NOMO-1 (cell line): ENCODE results near the gene PRMT9.

ENCODE experiments used
- DNase-seq, 2 experiments: peaks; one replicate each; lab custom pipeline; 2025; ENCODE audit not compliant: unreplicated experiment in 2 of 2; lab: John Stamatoyannopoulos, UW

PRMT9 gene

DNA sequence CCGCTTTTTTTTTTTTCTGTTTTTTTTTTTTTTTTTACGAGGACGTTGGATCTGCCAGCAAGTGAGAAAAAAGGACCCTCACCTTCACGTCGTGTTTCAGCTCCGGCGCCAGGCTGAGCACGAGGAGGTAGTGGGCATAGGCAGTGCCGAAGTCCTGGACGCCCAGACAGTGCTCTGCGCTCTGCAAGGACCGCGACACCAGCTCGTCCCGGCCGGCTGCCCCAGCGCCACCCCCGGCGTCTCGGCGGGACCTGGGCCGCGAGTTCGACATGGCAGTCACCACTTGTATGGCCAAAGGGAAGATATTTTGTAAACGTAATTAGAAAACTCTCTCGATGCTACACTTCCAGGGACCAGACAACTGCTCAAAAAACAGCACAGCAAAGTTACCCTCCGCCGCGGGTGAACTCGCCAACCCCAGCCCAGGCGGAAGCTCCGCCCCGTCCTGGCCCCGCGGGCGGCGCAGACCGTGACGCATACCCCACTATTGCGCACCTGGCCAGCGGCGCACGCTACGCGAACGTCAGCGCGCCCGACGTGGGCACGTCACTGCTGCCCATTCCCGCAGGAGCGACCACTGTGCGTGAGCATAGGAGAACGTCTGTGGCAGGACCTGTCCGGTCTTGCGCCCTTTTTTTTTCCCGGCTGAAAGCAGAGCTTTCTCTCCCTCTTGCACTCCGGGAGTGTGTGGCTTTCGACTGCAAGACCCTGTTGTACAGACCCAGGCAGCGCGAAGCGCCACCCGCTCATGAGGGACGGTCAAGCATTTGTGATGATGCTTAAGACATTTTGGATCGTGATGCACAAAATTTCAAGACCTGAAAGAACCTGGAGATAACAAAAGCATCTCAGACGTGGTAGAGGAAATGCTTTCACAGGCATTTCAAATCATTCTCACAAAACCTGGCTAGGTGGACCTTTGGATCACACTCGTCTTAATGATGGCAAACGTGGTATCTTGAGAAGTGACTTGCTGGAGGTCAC lies at the start of gene PRMT9:
PRMT9 (minus strand) TSS at position 447 of the 984 bp plus-strand sequence; CDS start at position 271, 176 bp downstream.
- peak; percentile 81 to 89 for DNase-seq

DNA sequence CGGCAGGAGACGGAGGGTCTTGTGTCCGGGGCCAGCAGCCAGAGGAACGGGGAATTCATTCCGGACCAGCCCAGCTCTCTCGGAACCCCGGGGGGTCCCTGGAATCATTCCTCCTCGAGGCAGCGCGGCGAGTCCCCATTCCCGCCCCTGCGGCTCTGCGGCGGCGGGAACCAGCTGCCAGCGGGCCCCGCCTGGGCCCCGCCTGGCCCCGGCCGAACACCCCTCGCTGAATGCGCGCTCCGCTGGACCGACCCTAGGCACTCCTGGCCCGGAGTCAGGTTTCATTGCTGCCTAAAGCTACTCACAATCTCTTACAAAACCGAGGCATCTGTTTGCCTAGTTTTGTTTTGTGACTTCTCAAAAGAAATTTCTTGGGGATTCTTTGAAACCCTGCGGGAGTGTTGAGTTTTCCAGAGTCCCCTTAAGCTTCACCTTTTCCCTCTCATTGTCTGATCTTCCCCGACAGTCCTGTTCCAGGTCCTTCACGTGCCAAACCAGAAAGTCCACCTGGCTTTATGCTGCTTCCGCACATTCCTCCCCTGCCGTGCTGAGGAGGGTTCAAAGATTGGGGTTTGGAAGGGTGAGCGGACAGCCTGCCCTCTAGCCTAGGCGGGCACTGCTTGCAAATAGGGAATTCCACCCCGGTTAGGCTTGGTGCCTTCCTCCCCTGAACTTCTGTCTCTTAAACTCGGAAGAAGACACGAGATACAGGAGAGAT lies 48.7 kb upstream of the PRMT9 start:
- no peak for DNase-seq

DNA sequence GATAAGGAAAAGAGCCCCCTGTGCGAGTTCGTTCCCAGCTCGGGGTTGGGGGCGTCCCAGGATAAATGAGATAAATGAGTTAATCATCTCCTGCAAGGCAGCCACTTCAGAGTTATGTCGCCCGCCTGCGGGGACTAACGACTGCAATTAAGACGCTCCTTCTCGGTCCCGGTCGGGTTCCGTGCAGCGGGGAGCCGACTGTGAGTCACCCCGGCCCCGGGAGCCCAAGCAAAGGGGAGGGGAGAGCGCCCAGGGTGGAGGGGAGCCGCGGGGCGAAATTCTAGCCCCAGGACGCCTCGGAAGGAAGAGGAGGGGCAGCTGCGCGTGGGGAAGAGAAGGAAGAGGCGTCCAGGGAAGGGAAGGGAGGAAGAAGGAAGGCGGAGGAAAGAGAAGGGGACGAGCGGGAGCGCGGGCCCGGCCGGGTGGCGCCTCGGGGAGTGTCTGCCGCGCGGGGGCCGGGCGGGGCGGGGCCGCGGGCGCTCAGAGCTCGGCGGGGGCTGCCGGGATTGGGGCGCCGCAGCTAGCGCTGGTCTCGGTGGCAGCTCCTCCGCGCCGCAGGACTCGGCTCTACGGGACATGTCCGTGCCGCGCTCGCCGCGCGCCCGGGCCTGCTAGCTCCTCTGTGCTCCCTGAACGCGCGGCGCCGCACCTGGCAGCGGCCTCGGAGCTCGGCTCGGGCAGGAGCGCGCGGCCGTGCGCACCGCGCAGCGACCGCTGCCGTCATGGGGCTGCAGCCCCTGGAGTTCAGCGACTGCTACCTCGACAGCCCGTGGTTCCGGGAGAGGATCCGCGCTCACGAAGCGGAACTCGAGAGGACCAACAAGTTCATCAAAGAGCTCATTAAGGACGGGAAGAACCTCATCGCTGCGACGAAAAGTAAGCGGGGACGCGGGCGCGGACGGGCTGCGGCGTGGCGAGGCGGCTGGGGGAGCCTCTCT lies 47.9 kb upstream of the PRMT9 start, which contains the start of gene ARHGAP10:
ARHGAP10 (plus strand) TSS at position 509 of the 938 bp plus-strand sequence; CDS start at position 723, 214 bp downstream.
- peak; percentile 53 to 61 for DNase-seq

DNA sequence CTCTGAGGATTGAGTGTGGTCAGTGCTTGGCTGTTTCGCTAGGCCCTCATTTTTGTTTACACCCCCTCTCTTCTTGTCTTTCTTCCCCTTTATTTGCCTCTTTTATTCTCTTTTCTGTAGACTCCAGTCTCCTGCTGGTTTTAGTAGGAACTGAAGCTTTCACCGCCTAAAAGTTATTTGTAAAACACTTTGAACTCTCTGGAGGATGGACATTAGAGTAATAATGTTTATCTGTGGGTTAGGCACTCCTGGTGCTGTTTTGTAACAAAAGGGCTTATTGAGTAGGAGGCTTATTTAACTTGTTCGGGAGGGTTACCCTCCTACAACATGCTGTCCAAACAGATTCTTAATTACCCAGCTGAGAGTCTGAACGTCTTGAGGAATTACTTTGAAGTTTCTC lies 46.4 kb upstream of the PRMT9 start:
- no peak for DNase-seq

DNA sequence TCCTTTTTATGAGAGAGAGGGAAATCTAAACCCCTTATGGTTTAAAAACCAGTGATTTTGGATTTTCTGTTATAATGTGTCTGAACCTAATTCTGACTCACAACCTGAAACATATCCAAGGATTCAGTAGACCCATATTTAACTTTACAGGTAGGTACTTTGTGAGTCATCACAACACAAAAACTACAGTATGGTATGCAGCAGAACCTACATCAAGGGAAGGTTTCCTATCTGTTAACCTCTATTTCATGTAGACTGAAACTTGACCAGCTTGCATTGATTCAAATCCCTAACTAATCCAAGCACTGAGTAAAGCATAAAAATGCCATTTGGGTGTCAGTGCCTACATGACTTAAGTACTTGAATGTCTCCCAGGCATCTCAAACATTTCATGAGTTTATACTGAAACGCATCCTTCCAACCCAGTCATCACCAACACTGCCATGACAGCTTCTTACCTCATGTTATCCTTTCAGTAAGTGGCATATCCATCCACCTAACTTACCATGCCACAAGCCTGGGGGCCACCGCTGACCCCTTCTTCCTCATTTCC lies 43.6 kb upstream of the PRMT9 start:
- DNase-seq: no peak

DNA sequence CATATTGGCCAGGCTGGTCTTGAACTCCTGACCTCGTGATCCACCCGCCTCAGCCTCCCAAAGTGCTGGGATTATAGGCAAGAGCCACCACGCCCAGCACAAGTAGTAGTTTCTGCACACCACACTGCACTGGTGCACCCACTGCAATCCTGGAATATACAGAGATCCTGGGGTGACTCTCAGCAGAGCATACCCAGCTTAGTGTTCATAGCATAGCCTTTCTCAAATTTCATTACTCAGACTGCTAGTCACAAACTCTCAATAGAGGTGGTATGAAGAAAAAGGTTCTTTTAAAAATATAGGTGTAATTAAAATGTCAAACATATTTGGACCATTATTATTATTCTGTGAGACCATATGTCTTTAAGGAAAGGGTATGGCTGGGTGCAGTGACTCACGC lies 41.7 kb upstream of the PRMT9 start:
- no peak for DNase-seq

DNA sequence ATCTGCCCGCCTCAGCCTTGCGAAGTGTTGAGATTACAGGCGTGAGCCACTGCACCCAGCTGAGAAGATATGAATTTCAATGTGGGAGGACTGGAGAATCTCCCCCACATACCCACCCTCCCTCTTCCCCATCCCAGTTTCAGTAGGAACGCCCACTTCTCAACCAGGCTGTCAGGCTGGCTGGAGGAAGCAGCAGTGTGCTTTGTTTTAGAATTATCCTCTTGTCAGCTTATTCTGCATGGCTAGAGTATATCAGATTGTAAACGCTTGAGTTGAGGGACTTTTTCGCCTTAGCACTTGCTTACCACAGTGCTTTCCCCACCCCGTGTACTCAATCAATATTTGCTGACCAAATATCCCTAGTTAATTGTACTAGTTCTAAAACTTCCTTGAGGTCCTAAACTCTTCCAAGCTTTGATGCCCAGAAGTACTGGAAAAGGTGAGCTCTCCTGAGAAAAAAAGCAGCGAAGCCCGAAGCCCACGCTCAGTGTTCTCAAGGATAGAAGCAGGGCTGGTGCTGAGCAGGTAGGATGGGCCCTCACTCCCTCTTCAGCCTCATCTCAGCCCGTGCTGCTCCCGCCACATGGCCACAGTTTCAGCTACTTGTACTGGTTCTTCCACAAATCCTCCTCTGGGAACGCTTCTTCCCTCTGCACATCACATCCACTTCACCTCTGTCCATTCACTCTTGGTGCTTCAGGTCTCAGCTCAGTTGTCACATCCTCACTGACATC lies 40.7 kb upstream of the PRMT9 start:
- no peak for DNase-seq

DNA sequence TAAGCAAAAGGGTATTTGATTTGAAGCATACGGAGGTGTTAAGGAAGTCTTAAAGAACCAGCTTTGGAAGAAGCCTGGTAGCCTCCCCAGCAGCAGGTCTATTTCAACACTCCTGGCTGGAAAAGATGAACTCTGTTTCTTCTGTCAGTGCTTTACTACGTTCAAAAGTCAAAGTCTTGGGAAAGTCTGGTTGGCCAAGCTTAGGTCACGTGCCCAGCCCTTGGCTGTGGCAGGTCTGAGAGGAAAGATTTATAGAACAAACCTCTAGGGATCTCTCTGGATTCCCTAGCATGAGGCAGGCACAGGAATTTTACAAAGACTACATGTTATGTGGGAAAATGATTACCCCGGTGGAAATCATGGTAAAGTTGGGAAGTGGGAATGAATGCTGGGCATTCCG lies 39.4 kb upstream of the PRMT9 start:
- no peak for DNase-seq

DNA sequence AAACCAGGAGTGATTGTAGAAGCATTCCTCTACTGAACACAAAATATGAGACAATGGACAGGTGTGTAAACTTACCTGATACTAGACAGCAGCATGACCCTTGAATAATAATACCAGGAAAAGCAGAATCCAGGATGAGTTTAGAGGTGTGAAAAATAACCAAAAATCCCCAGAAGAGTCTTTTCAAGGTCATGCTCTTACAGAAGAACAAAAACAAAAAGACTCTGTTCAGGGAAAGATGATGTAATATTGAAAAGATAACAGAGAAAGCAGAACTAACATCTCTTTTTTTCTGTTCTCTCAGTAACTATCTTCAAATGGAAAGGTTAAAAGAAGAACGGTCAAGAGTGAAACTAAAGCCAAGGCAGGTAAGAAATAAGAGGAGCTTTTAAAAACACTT lies 33.9 kb upstream of the PRMT9 start:
- peak in 1 of 2 experiments; percentile 65 for DNase-seq

DNA sequence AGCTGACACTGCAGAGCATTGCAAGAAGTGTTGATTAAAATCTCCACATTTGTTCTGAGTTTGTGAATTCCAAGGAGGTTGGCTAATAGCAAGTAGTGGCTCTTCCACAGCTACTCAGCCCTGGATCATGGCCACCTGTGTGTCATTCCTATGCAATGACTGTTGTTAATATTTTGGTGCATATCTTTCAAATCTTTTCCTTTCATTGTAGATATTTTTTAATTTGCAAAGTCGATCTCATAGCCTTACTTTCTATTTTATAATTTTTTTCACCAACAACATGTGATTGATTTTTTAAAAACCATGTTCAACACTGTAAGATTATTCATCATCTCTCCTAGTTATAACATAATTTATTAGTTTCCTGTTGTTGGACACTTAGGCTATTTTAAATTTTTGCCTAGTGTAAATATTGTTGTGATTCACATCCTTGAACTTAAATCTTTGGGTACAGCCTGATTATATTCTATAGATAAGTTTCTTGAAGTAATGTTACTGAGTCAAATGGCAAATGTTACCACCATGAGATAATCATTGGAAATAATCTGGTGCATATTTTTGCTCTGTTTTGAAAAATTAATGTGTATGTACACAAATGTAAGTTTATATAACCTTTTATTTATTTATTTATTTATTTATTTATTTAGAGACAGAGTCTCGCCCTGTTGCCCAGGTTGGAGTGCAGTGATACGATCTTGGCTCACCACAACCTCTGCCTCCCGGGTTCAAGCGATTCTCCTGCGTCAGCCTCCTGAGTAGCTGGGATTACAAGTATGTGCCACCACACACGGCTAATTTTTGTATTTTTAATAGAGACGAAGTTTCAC lies 30.8 kb upstream of the PRMT9 start:
- DNase-seq: no peak

DNA sequence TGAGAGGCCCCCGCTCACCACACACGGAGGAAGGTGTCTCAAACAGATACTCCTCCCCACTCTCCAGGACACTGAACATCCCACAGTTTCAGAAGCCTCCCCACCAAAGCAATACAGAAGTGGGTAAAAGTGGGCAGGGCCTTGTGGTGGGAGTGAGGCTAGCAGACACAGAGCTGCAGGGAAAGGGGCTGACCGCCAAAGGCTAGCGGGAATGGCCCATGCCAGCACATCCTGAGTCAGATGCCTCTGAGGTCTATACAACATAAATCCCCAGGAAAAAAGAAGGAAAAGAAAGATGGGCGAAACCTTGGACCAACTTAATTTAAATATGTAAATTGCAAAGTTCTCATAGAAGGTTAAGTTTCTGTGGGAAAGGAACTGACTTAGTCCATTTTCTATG lies 26.0 kb upstream of the PRMT9 start:
- no peak for DNase-seq

DNA sequence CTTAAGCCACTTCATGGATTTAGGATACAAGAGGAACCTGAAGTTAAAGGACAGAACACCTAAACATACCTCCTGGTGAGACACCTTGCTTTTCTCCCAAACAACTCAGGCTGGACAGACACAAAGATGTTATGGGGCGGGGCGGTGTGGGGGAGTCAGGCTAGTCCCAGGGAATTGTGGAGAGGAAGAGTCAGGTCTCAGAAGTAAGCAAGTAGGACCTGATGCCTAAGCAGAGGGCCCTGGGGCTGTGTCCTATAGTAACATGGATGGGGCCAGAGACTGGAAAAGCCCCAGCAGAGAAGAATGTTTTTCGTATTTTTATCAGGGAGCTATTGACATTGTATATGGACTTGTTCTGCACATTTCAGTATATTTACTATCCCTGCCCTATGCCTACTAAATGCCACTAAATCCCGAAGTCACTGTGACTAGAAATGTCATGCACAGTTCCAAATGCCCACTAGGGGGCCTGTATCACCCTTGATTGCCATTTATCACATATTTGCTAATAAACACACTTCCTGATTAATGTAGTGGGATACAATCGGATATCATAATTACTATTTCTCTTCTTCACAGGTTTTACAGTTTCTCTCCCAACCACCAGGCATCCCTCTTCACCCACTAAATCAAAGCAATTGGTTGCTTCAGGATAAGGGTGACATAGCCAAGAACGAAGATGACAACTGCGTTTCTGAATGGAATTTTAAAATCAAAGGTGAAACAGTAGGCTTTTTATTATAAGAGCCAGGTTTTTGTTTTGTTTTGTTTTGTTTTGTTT lies 24.1 kb upstream of the PRMT9 start:
- DNase-seq: no peak

DNA sequence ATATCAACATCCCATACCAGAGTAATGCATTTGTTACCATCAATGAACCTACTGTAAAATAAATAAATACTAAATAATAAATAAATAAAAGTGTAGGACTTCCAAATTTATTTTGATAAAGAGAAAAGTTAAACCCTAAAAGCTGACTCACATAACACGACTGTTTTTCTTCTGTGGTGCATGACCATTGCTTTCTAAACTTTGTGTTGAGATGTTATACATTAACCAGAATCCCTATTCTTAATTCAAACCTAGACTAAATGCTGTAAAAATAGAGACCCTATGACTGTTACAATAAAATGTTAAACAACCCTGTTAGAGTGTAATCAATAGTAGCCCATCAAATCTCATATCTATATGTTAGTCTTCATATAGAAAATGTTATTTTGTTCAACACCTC lies 20.9 kb upstream of the PRMT9 start:
- DNase-seq: no peak

DNA sequence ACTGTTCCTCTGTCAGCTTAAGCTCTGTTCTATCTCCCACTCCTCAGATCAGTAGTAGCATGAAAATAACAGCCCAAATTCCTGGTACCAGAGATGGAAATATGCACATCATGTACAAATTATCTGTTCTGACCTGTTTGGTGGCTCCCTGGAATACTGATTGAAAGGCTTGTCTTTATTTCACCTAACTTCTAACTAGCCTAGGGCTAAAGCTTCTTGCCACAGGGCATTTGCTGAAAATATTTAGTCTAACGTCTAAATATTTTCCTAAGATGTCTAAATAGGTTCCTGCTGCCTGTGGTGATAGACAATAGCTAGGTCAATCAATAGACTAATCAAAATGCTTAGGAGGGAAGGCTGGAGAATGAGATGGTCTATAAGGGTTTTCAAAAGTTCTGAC lies 12.9 kb upstream of the PRMT9 start:
- DNase-seq: no peak

DNA sequence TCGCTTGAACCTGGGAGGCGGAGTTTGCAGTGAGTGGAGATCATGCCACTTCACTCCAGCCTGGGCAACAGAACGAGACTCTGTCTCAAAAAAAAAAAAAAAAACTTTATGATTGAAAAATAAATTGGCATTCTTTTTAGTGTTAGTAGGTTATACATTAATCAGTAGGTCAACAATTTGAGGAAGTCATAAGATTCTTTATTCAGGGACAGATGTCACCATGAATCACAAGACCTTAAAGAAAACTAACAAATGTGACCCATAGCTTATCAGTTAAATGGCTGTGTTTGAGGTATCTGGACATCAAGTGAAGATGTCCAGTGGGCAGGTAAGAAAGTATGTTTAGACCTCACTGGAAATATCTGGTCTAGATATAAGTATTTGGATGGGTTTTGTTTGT lies 9.3 kb upstream of the PRMT9 start:
- no peak for DNase-seq

DNA sequence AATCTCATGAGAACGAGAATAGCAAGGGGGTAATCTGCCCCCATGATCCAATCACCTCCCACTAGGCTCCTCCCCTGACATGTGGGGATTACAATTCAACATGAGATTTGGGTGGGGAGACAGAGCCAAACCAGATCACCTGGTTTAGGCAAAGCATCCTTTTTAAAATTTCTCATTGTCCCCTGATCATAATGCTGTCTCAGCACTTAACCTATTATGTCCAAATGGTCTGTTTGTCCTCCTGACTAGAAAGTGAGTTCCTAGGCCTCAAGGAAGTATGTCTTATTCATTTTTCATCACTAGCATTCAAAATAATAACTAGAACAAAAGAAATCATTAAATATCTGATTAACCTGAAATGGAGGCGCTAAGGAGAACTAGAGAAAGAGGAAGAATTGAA lies 7.9 kb upstream of the PRMT9 start:
- DNase-seq: no peak

DNA sequence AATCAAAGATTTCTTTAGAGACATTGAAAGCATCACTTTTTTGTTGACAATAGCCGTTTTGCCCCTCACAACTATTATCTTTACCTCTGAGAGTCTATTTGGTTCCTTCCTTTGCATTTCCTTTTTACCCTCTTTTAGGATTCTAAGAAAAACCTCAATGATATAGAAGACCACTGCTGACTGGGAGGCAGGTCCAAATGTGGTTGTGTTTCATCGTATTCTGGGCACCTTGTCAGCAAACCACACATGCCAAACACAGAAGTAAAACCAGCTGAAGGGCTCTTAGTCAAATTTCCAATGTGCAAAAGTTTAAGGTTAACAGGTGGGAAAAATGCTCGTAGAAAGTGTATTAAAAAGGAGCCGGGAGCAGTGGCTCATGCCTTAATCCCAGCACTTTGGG lies 5.1 kb upstream of the PRMT9 start:
- no peak for DNase-seq

DNA sequence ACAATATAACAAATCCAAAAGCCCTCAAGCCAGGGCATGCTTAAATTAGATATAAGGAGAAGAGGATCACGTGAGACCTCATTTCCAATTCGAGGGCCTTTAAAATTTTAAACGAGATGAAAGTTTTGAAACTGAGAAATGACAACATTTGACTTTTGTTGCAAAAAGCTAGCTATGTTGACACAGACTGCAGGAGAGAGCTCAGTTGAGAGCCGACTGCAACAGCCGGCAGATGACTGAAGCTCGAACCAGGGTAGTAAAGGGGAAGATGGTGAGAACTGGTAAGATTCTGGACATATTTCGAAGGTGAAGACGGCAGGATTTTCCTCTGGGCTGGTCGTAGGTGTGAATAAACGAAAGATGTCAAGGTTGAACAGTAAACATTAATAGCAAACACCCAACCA lies 773 bp downstream of the PRMT9 start:
- DNase-seq: peak; percentile 31 to 36
